Measurements from ENCODE around the gene REEP2.

GRCh38 chr5:138444774-138445546 lies 6.1 kb downstream of the REEP2 start:
- TF ChIP-seq CTCF (IDR thresholded peaks at IDR 0.05) (no peak), POLR2A (IDR thresholded peaks at IDR 0.05) (no peak)
